DMS153 treated with DMSO at 0.1 percent for 48 hours (cell line): Measurements from ENCODE around the gene SERPINH1.
A peak's percentile ranks its signal among the peaks of the same experiment; 100 is the strongest.

ENCODE experiments used
- DNase-seq: peaks from one replicate; lab custom pipeline; 2025; ENCODE audit not compliant: unreplicated experiment; lab: John Stamatoyannopoulos, UW

The SERPINH1 gene

GRCh38 chr11:75562048-75562835 is at the start of gene SERPINH1:
SERPINH1 (plus strand) TSS chr11:75562253; CDS start chr11:75566350, 4,097 bp downstream.
- peak; percentile 58 for DNase-seq

- DNase-seq, result no peak
Measured at GRCh38 chr11:75513250-75513649, 48.8 kb upstream of the SERPINH1 start.

GRCh38 chr11:75514596-75514995 is 47.5 kb upstream of the SERPINH1 start:
- no peak for DNase-seq

GRCh38 chr11:75516140-75516539 is 45.9 kb upstream of the SERPINH1 start:
- no peak for DNase-seq

- DNase-seq, result no peak
Measured at GRCh38 chr11:75516886-75517285, 45.2 kb upstream of the SERPINH1 start.

GRCh38 chr11:75518204-75518549 is 43.9 kb upstream of the SERPINH1 start:
- no peak for DNase-seq

- no peak for DNase-seq
Measured at GRCh38 chr11:75518771-75519653, 43.0 kb upstream of the SERPINH1 start.

GRCh38 chr11:75520688-75521087 is 41.4 kb upstream of the SERPINH1 start:
- no peak for DNase-seq

- no peak for DNase-seq
Measured at GRCh38 chr11:75522286-75523044, 39.6 kb upstream of the SERPINH1 start.

GRCh38 chr11:75523189-75523588 is 38.9 kb upstream of the SERPINH1 start:
- DNase-seq, result no peak

GRCh38 chr11:75523811-75524664 is 38.0 kb upstream of the SERPINH1 start:
- no peak for DNase-seq

GRCh38 chr11:75524665-75525432 is 37.2 kb upstream of the SERPINH1 start:
- DNase-seq, result no peak

GRCh38 chr11:75525433-75526191 is 36.4 kb upstream of the SERPINH1 start, which contains the start of gene GDPD5:
GDPD5 (minus strand) TSS chr11:75525941; CDS start chr11:75477735, 48,206 bp downstream.
- peak; percentile 45 for DNase-seq

GRCh38 chr11:75526192-75526541 is 35.9 kb upstream of the SERPINH1 start:
- no peak for DNase-seq

GRCh38 chr11:75527130-75527529 is 34.9 kb upstream of the SERPINH1 start:
- DNase-seq, result no peak

GRCh38 chr11:75527938-75528735 is 33.9 kb upstream of the SERPINH1 start:
- no peak for DNase-seq

- no peak for DNase-seq
Measured at GRCh38 chr11:75530577-75530976, 31.5 kb upstream of the SERPINH1 start.

- DNase-seq, result no peak
Measured at GRCh38 chr11:75531325-75531724, 30.7 kb upstream of the SERPINH1 start.
